GM19351 (cell line): ENCODE results near the gene POLD4.

Experiments used
- ATAC-seq: cut with Tn5 transposase; IDR thresholded peaks from one replicate; pipeline ENCODE4 v1.9.1; 2021; ENCODE audit warnings: mild to moderate bottlenecking, moderate library complexity; ENCODE audit not compliant: unreplicated experiment

POLD4 gene

GRCh38 chr11:67389477-67389876 lies 36.1 kb upstream of the POLD4 start:
- no peak for ATAC-seq

DNA sequence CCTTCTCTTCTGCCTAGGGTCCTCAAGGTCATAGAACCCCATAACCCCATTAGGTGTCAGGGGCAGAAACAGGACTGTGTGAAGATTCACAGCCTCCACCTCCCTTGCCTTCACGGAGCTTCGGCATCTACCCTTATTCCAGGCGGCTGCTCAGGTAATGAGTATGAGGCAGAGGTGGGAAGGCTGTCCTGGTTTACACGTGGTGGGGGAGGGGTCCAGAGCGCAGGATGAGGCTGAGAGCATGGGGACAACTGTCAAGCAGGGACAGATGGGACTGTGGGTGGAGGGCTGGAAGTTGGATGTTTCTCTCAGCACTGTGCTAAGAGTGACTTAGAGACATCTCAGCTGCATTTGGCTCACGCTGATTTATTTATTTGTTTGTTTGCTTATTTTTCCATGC lies 34.2 kb upstream of the POLD4 start:
- no peak for ATAC-seq

DNA sequence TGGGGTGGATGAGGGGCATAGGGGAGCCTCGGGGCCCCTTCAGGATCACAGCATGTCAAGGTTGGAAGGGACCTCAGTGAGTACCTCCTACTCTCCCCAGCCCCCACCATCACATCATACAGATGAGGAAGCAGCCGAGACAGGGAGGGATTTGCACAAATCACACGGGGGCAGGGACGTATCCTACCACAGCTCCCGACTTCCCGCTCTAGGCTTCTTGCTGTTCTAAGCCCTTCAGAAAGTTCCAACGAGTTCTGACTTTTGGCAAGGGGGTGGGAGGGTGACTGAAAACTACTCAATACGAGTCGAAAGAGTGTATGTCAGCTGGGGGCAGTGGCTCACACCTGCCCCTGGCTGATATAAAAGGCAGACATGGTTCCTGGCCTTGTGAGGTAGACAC lies 33.7 kb upstream of the POLD4 start:
- ATAC-seq: no peak

GRCh38 chr11:67384851-67385366 lies 31.6 kb upstream of the POLD4 start:
- ATAC-seq: no peak

GRCh38 chr11:67382276-67383136 lies 29.2 kb upstream of the POLD4 start:
- no peak for ATAC-seq

DNA sequence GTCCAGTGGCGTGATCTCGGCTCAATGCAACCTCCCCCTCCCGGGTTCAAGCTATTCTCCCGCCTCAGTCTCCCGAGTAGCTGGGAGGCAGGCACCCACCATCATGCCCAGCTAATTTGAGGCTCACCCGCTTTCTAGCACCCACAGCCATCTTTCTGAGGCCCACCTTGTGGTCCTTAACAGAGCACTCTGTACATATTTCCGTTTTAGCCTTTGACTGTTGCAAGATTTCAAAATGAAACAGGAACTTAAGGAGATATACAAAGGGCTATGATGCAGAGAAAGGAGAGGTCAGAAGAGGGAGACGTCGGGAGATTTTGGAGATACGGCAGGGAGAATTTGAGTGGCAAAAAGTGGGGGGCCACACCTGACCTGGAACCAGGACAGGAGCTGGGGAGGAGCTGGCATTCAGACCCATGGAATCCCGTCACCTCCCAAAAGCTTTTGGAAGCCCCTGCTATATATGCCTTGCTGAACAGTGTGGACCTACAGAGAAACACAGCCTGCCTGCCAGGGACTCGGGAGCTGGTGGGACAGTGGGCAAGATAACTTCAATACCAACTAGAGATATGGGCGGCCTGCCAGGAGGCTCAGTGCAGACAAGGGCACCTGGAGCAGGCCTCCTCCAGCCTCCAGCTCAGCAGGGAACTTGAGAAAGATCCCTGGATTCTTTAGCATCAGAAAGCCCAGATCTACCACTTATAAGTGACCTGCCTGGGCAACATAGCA lies 28.1 kb upstream of the POLD4 start:
- no peak for ATAC-seq

DNA sequence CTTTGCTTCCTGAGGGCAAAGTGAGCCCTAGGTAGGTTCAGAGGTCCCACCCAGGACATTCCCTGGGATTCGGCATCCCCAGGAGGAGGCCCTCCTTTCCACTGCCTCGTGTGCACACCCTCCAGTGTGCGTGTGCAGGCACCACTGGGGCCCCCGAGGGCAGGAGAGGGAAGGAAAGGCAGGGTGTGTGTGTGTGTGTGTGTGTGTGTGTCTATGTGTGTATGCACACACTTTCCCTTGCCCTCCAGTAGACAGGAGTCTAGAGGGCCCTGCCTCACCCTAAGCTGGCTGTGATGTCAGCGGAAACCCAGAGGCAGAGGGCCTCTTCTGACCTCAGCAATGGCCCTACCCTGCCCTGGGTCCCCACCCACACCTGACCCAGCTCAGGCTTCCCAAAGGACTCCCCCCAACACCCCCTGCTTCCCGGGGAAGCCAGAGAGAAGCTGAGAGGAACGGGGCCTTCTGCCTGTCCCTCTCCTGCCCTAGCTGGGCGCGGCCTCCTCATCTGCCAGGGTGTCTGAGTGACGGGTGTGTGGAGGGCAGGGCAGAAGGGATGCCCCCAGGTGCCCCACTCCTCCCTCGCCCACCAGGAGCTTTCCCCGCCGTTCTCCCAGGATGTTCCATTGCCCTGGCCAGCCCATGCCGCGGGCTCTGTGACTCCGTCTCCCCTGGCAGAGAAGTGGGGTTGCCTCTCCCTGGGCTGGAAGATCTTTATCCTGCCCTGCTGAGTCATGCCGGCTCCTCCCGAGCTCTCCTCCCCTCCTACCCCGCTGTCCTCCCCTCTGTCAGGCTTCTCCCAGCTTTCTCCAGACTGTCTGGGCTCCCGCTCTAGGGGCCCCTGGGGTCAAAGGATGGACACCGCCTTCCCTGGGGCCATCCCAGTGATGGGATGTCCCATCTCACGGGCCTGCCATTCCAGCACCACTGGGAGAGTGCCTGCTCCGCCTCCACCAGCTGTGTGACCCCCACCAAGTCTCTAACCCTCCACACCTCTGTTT lies 26.0 kb upstream of the POLD4 start:
- no peak for ATAC-seq

DNA sequence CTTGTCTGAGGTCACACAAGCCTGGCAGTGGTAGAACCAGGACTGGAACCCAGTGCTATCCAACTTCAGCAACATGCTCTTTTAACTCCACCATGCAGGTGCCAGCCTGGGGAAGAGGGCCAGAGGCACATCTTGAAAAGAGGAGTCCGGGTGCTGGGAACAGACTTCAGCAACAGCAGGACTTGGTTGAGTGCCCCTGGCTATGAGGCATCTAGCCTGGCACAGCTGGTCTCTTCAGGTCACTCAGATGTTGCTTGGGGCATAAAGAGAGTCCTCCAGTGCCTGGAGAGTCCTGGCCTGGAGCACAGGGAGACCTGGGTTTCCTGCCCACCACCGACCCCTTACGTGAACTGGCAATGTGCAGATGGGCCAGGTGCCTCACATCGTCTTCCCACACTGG lies 25.2 kb upstream of the POLD4 start:
- ATAC-seq: no peak

GRCh38 chr11:67376873-67377808 lies 23.8 kb upstream of the POLD4 start:
- no peak for ATAC-seq

GRCh38 chr11:67376063-67376820 lies 22.9 kb upstream of the POLD4 start:
- no peak for ATAC-seq

DNA sequence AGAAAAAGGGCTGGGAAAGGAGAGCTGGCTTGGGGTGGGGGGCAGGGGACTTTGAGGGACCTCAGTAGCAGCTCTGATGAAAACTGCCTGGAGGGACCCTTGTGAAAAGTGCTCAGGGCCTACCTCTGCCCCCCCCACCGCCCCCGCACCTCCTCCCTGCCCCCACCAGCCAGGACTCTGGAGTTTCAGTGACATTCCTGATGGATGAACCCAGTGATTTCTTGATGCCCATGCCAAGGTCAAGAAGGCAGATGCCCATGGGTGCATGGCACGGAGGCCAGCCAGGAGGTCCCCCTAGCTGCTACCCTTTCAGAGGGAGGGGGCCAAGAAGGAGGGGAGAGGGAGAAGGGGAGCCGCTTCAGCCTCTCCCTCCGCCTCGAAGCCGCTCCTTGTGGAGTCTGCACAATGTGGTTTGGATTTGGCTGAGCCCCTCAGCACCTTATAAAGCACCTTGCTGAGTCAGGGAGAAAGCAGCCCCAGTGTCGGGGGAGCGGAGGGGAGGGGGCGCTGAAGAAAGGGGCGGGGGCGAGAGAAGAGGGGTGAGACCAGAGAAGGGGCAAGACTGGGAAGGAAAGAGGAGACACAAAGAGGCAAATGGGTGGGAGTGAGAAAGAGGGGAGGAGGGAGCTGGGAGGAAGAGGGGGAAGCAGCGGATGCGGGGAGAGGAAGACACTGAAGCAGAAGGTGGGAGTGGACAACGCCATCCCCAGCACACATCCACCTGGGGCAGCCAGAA lies 22.1 kb upstream of the POLD4 start:
- no peak for ATAC-seq

- no peak for ATAC-seq
These were observed 21.4 kb upstream of the POLD4 start for GRCh38 chr11:67374571-67375281.

GRCh38 chr11:67373648-67374570 lies 20.6 kb upstream of the POLD4 start:
- ATAC-seq: no peak

- ATAC-seq: no peak
These were observed 19.8 kb upstream of the POLD4 start, which contains the start of gene CLCF1 for GRCh38 chr11:67372993-67373647. Gene CLCF1, minus strand, starts transcription at chr11:67373598. Its CDS starts 59 bp downstream, at chr11:67373539.

- no peak for ATAC-seq
These were observed 19.1 kb upstream of the POLD4 start for GRCh38 chr11:67372321-67372992.
